H9 (cell line): Measurements from ENCODE around the gene KCNMA1. TPM values are rescaled to one million over a fixed set of nuclear protein-coding genes. Genes with fewer than 3 reads are reported as not detected.

Source experiments
- DNase-seq: peaks from one replicate; pipeline ENCODE4 v3.0.0-alpha.2; 2017
- H2AFZ ChIP-seq: one replicate; pipeline ENCODE4 v1.6.1; 2013; ENCODE audit warnings: mild to moderate bottlenecking, low read length, control low read depth, moderate library complexity
- H2AK5ac ChIP-seq: 2 replicates; pipeline ENCODE4 v1.6.1; 2013; ENCODE audit warnings: low read length, control low read depth, mixed read lengths; ENCODE audit not compliant: insufficient read length
- H2BK120ac ChIP-seq: one replicate; pipeline ENCODE4 v1.6.1; 2013; ENCODE audit warnings: low read depth, mild to moderate bottlenecking, low read length, control low read depth, inconsistent platforms; ENCODE audit not compliant: poor library complexity, severe bottlenecking
- H2BK12ac ChIP-seq: 2 replicates; pipeline ENCODE4 v1.6.1; 2013; ENCODE audit warnings: low read length, control low read depth, mixed read lengths, low read depth; ENCODE audit not compliant: insufficient read length
- H2BK15ac ChIP-seq: 2 replicates; pipeline ENCODE4 v1.6.1; 2013; ENCODE audit warnings: low read depth, low read length, control low read depth
- H2BK20ac ChIP-seq: one replicate; pipeline ENCODE4 v1.6.1; 2013; ENCODE audit warnings: low read depth, mild to moderate bottlenecking, low read length, control low read depth, inconsistent platforms; ENCODE audit not compliant: poor library complexity, severe bottlenecking
- H2BK5ac ChIP-seq: 2 replicates; pipeline ENCODE4 v1.6.1; 2013; ENCODE audit warnings: low read length, control low read depth, mixed read lengths; ENCODE audit not compliant: insufficient read length
- H3K14ac ChIP-seq: 2 replicates; pipeline ENCODE4 v1.6.1; 2013; ENCODE audit warnings: low read length, control low read depth; ENCODE audit not compliant: insufficient read depth
- H3K18ac ChIP-seq: 2 replicates; pipeline ENCODE4 v1.6.1; 2013; ENCODE audit warnings: low read depth, mild to moderate bottlenecking, mixed read lengths, low read length, control low read depth; ENCODE audit not compliant: insufficient read length
- H3K23ac ChIP-seq: 2 replicates; pipeline ENCODE4 v1.6.1; 2013; ENCODE audit warnings: low read length, control low read depth, mixed read lengths, low read depth; ENCODE audit not compliant: insufficient read length
- H3K23me2 ChIP-seq: 2 replicates; pipeline ENCODE4 v1.6.1; 2013; ENCODE audit warnings: low read depth, mild to moderate bottlenecking, mixed read lengths, low read length, control low read depth; ENCODE audit not compliant: insufficient read length, poor library complexity, severe bottlenecking
- H3K27ac ChIP-seq: 2 replicates; pipeline ENCODE4 v1.5.1; 2013; ENCODE audit warnings: low read length, control low read depth, mixed read lengths, low read depth; ENCODE audit not compliant: insufficient read length
- H3K27me3 ChIP-seq: 2 replicates; pipeline ENCODE4 v1.6.1; 2013; ENCODE audit warnings: low read length, control low read depth, inconsistent platforms; ENCODE audit not compliant: insufficient read depth
- H3K4ac ChIP-seq: 2 replicates; pipeline ENCODE4 v1.6.1; 2013; ENCODE audit warnings: low read depth, mild to moderate bottlenecking, control low read depth, inconsistent platforms, low read length, moderate library complexity
- H3K4me1 ChIP-seq: 2 replicates; pipeline ENCODE4 v1.6.1; 2013; ENCODE audit warnings: low read length, control low read depth, inconsistent platforms; ENCODE audit not compliant: insufficient read depth
- H3K4me2 ChIP-seq: 2 replicates; pipeline ENCODE4 v1.6.1; 2013; ENCODE audit warnings: low read length, control low read depth, mixed read lengths; ENCODE audit not compliant: insufficient read length, insufficient read depth
- H3K56ac ChIP-seq: 2 replicates; pipeline ENCODE4 v1.6.1; 2013; ENCODE audit warnings: low read depth, mild to moderate bottlenecking, mixed read lengths, low read length, control low read depth; ENCODE audit not compliant: insufficient read length
- H3K79me1 ChIP-seq: 2 replicates; pipeline ENCODE4 v1.6.1; 2013; ENCODE audit warnings: low read depth, mild to moderate bottlenecking, moderate library complexity, low read length, control low read depth, inconsistent platforms; ENCODE audit not compliant: insufficient read depth, poor library complexity, severe bottlenecking
- H3K79me2 ChIP-seq: 2 replicates; pipeline ENCODE4 v1.6.1; 2013; ENCODE audit warnings: low read length, control low read depth, inconsistent platforms; ENCODE audit not compliant: insufficient read depth
- H3K9ac ChIP-seq: 2 replicates; pipeline ENCODE4 v1.6.1; 2013; ENCODE audit warnings: low read length, control low read depth, mixed read lengths; ENCODE audit not compliant: insufficient read length; ENCODE audit errors: extremely low read depth
- H3K9me3 ChIP-seq: one replicate; pipeline ENCODE4 v1.6.1; 2013; ENCODE audit warnings: low read depth, low read length, inconsistent platforms; ENCODE audit not compliant: control insufficient read depth
- H3T11ph ChIP-seq: one replicate; pipeline ENCODE4 v1.6.1; 2013; ENCODE audit warnings: mild to moderate bottlenecking, low read length, control low read depth, inconsistent platforms
- H4K20me1 ChIP-seq: one replicate; pipeline ENCODE4 v1.6.1; 2013; ENCODE audit not compliant: control insufficient read depth, insufficient read length, insufficient read depth
- H4K5ac ChIP-seq: 2 replicates; pipeline ENCODE4 v1.6.1; 2013; ENCODE audit warnings: low read depth, mild to moderate bottlenecking, mixed read lengths, low read length, control low read depth; ENCODE audit not compliant: insufficient read length
- H4K8ac ChIP-seq: replicated peaks from 2 replicates; pipeline ENCODE4 v1.6.1; 2013; ENCODE audit warnings: low read length, control low read depth, mixed read lengths, low read depth; ENCODE audit not compliant: insufficient read length
- H4K91ac ChIP-seq: 2 replicates; pipeline ENCODE4 v1.6.1; 2013; ENCODE audit warnings: low read depth, mild to moderate bottlenecking, moderate library complexity, mixed read lengths, low read length, control low read depth; ENCODE audit not compliant: insufficient read length
- H3K27ac Mint-ChIP-seq, 3 experiments: 2 replicates in 2 of 3; 3 replicates in 1 of 3; pipeline ENCODE4 v1.8.0; 2020 to 2021; ENCODE audit warnings: mixed read lengths in 3 of 3, mild to moderate bottlenecking in 1 of 3, moderate library complexity in 1 of 3
- H3K27me3 Mint-ChIP-seq: 2 replicates; pipeline ENCODE4 v1.8.0; 2021; ENCODE audit warnings: low read depth, mild to moderate bottlenecking, moderate library complexity, mixed read lengths
- H3K36me3 Mint-ChIP-seq, 3 experiments: 2 replicates in 2 of 3; 3 replicates in 1 of 3; pipeline ENCODE4 v1.8.0; 2020 to 2021; ENCODE audit warnings: low read depth in 3 of 3, mixed read lengths in 3 of 3; ENCODE audit not compliant: insufficient read depth in 1 of 3
- H3K4me1 Mint-ChIP-seq, 2 experiments: 2 replicates each; pipeline ENCODE4 v1.8.0; 2020; ENCODE audit warnings: mixed read lengths in 2 of 2
- H3K4me3 Mint-ChIP-seq, 2 experiments: 2 replicates in 1 of 2; 3 replicates in 1 of 2; pipeline ENCODE4 v1.8.0; 2020 to 2021; ENCODE audit warnings: mild to moderate bottlenecking in 2 of 2, mixed read lengths in 2 of 2, moderate library complexity in 1 of 2
- H3K9me3 Mint-ChIP-seq, 2 experiments: 2 replicates in 1 of 2; 3 replicates in 1 of 2; pipeline ENCODE4 v1.8.0; 2020; ENCODE audit warnings: mild to moderate bottlenecking in 2 of 2, mixed read lengths in 2 of 2, moderate library complexity in 1 of 2
- CTCF ChIP-seq: fragments of 200-600 bp; sonication (generic); conservative IDR thresholded peaks from 3 replicates; pipeline ENCODE4 v1.8.0; 2021; ENCODE audit warnings: antibody characterized with exemption, mild to moderate bottlenecking
- WGBS: extraction: QIAGEN DNeasy Blood & Tissue Kit; methylation state at CpG from one replicate; pipeline ENCODE4 v1.1.7; 2013; ENCODE audit warnings: missing lambda C conversion rate, low lambda C conversion rate, mixed read lengths; ENCODE audit not compliant: insufficient read length; ENCODE audit errors: extremely low coverage; 5-methylcytosine and 5-hydroxymethylcytosine counted together
- total RNA-seq: library from RNA; stranded (reverse); gene quantifications from 2 replicates; pipeline ENCODE4 v1.2.1, GENCODE V29; 2021

KCNMA1 gene
- total RNA-seq, 1 experiment from 2014 or later: 2.0 TPM

GRCh38 chr10:77682393-77683087, 44.9 kb upstream of the KCNMA1 start:
- no peaks in the 10 kb centered on the region for H3K79me2 ChIP-seq
- no peak overlapping the region for H3K14ac ChIP-seq
- no peak overlapping the region for H3K9ac ChIP-seq
- no peak overlapping the region for H3K27ac ChIP-seq
- no peaks in the 10 kb centered on the region for H4K20me1 ChIP-seq
- no peak overlapping the region for H4K8ac ChIP-seq
- no peak overlapping the region for H3K4me2 ChIP-seq
- H3K9me3 ChIP-seq: no peaks in the 10 kb centered on the region
- H3T11ph ChIP-seq: no peak overlapping the region
- no CpG with 5 or more reads among the region's 5 CpGs for WGBS
- no peak overlapping the region for H2BK15ac ChIP-seq
- peaks cover 0 to 2% (median 0%) of the 10 kb centered on the region in 3 experiments; a peak in 1 of 7 replicates for H3K36me3 Mint-ChIP-seq
- no peak overlapping the region for H4K91ac ChIP-seq
- H3K27me3 Mint-ChIP-seq: 0 out of 2 replicates have a peak, but pooled peaks cover 2% of the 10 kb centered on the region
- H3K27me3 ChIP-seq: no peaks in the 10 kb centered on the region
- H4K5ac ChIP-seq: no peak overlapping the region
- peaks cover 40 to 47% of the 10 kb centered on the region in 2 experiments for H3K4me1 Mint-ChIP-seq
- no peaks in the 10 kb centered on the region for H3K79me1 ChIP-seq
- H2BK120ac ChIP-seq: no peak overlapping the region
- H2BK12ac ChIP-seq: no peak overlapping the region
- H2AFZ ChIP-seq: no peak overlapping the region
- H3K4ac ChIP-seq: no peak overlapping the region
- H2BK20ac ChIP-seq: no peak overlapping the region
- H2AK5ac ChIP-seq: no peak overlapping the region
- peaks cover 2% of the 10 kb centered on the region for H3K23me2 ChIP-seq
- no peak overlapping the region for H3K23ac ChIP-seq
- DNase-seq: no peak
- no peak overlapping the region for H3K18ac ChIP-seq
- no peak overlapping the region for H3K27ac Mint-ChIP-seq
- no peak overlapping the region for H3K56ac ChIP-seq
- no peaks in the 10 kb centered on the region; the same call in 1 of the 2 replicates for H3K4me1 ChIP-seq
- H3K9me3 Mint-ChIP-seq: no peaks in the 10 kb centered on the region
- TF ChIP-seq CTCF: no peak
- no peak overlapping the region for H2BK5ac ChIP-seq
- H3K4me3 Mint-ChIP-seq: no peak overlapping the region
